Fibroblast of lung (primary cell): Measurements from ENCODE around the gene WBP4. TPM values are rescaled to one million over a fixed set of nuclear protein-coding genes. Genes with fewer than 3 reads are reported as not detected.

Experiments
- DNase-seq, 2 donors: peaks; one replicate each; pipeline versions ENCODE4 v3.0.0 to v3.0.0-alpha.2; 2010; ENCODE audit warnings: low read depth in 2 of 2
- H2AFZ ChIP-seq: 2 replicates; pipeline ENCODE4 v1.5.1; 2012; ENCODE audit warnings: low read length, control low read depth, inconsistent platforms
- H3K27ac ChIP-seq: 2 replicates; pipeline ENCODE4 v1.5.1; 2011; ENCODE audit warnings: low read length, control low read depth; ENCODE audit not compliant: insufficient read depth
- H3K27me3 ChIP-seq: 2 replicates; pipeline ENCODE4 v1.5.1; 2011; ENCODE audit warnings: mild to moderate bottlenecking, low read length; ENCODE audit not compliant: control insufficient read depth, insufficient read depth
- H3K36me3 ChIP-seq: 2 replicates; pipeline ENCODE4 v1.5.1; 2011; ENCODE audit warnings: low read length; ENCODE audit not compliant: control insufficient read depth, insufficient read depth
- H3K4me1 ChIP-seq: 2 replicates; pipeline ENCODE4 v1.5.1; 2011; ENCODE audit warnings: low read length; ENCODE audit not compliant: control insufficient read depth, insufficient read depth; ENCODE audit errors: extremely low read depth
- H3K4me2 ChIP-seq: 2 replicates; pipeline ENCODE4 v1.5.1; 2011; ENCODE audit warnings: low read length, control low read depth; ENCODE audit not compliant: insufficient read depth; ENCODE audit errors: extremely low read depth
- H3K4me3 ChIP-seq, 4 experiments: fragments of 200-600 bp in 1 of 4; sonication (generic) in 1 of 4; replicated peaks in 1 of 4; 2 replicates each; pipeline ENCODE4 v1.5.1; 2011 to 2016; ENCODE audit warnings: low read length in 4 of 4, low read depth in 3 of 4, mild to moderate bottlenecking in 3 of 4, control low read depth in 2 of 4, inconsistent platforms in 1 of 4, mixed read lengths in 1 of 4; ENCODE audit not compliant: insufficient read depth in 1 of 4; ENCODE audit errors: control extremely low read depth in 1 of 4
- H3K79me2 ChIP-seq: 2 replicates; pipeline ENCODE4 v1.5.1; 2012; ENCODE audit warnings: mild to moderate bottlenecking, low read length, inconsistent platforms; ENCODE audit not compliant: control insufficient read depth, insufficient read depth
- H3K9ac ChIP-seq: 2 replicates; pipeline ENCODE4 v1.5.1; 2011; ENCODE audit warnings: mild to moderate bottlenecking, low read length, control low read depth; ENCODE audit not compliant: insufficient read depth
- H3K9me3 ChIP-seq: 2 replicates; pipeline ENCODE4 v1.5.1; 2012; ENCODE audit warnings: low read depth, low read length; ENCODE audit not compliant: control insufficient read depth, insufficient read depth
- H4K20me1 ChIP-seq: 2 replicates; pipeline ENCODE4 v1.5.1; 2011; ENCODE audit warnings: low read length; ENCODE audit not compliant: control insufficient read depth, insufficient read depth; ENCODE audit errors: extremely low read depth
- CTCF ChIP-seq, 2 donors: IDR thresholded peaks in 1 of 2; conservative IDR thresholded peaks in 1 of 2; 1 replicate in 1 of 2; 2 replicates in 1 of 2; pipeline ENCODE4 v1.5.1; 2011 to 2012; ENCODE audit warnings: low read length in 2 of 2, control low read depth in 1 of 2, inconsistent platforms in 1 of 2, low read depth in 1 of 2, mild to moderate bottlenecking in 1 of 2
- EZH2 ChIP-seq: IDR thresholded peaks from 2 replicates; pipeline ENCODE4 v1.5.1; 2012; ENCODE audit warnings: low read length, control low read depth, mild to moderate bottlenecking; ENCODE audit errors: missing control alignments
- polyA plus RNA-seq, 2 donors: library from polyadenylated mRNA; depleted of rRNA in 1 of 2; stranded (reverse) in 1 of 2; unstranded in 1 of 2; fragments of >200 nt; gene quantifications; 2 replicates each; pipeline ENCODE4 v1.2.1, GENCODE V29; 2011 to 2012; ENCODE audit warnings: missing spikeins in 1 of 2
- total RNA-seq: library from RNA; depleted of rRNA; stranded (reverse); fragments of >200 nt; gene quantifications from 2 replicates; pipeline ENCODE4 v1.2.1, GENCODE V29; 2014

Gene WBP4
- total and polyA plus RNA-seq, 2 donors (not counting 1 experiment from before 2014, with no cell fraction given), result 13.7 to 17.7 TPM

GRCh38 chr13:41075034-41075433 is 13.7 kb downstream of the WBP4 start:
- no peak overlapping the region for H3K9ac ChIP-seq
- H4K20me1 ChIP-seq, result no peaks in the 10 kb centered on the region
- H3K4me3 ChIP-seq, result no peak overlapping the region
- H3K27ac ChIP-seq, result no peak overlapping the region
- no peaks in the 10 kb centered on the region for H3K4me1 ChIP-seq
- H3K79me2 ChIP-seq, result no peaks in the 10 kb centered on the region
- H3K9me3 ChIP-seq, result no peaks in the 10 kb centered on the region
- H3K36me3 ChIP-seq, result peaks cover 15% of the 10 kb centered on the region
- DNase-seq, result peak; percentile 9 to 69
- no peaks in the 10 kb centered on the region for H3K27me3 ChIP-seq
- peak; percentile 56 to 58 for TF ChIP-seq CTCF (conservative IDR thresholded peaks at IDR 0.05 in 1 of 2, IDR thresholded peaks at IDR 0.05 in 1 of 2; ENCODE audit: low read depth in 1 of 2, low read length in 2 of 2)
- TF ChIP-seq EZH2, result no peak
- H3K4me2 ChIP-seq, result no peak overlapping the region
- H2AFZ ChIP-seq, result no peak overlapping the region

DNA sequence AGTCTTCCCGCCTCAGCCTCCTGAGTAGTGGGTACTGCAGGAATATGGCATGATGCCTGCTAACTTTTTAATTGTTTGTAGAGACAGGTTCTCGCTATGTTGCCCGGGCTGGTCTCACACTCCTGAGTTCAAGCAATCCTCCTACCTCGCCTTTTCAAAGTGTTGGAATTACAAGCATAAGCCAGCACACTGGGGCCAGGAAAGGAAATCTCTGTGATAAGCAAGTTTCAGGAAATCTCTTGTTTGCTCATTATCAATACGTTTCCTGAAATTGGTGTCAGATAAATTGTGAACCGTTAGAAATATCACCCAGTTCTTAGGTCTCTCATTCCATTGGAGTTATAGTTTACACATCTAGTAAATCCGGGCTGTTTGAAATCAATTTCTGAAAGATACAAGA is 14.2 kb downstream of the WBP4 start:
- Histone ChIP-seq H3K9ac (no peak overlapping the region), H3K4me3 (no peak overlapping the region), H2AFZ (no peak overlapping the region), H3K36me3 (peaks cover 14% of the 10 kb centered on the region), H3K9me3 (no peaks in the 10 kb centered on the region), H4K20me1 (no peaks in the 10 kb centered on the region), H3K27ac (no peak overlapping the region), H3K79me2 (no peaks in the 10 kb centered on the region), H3K4me2 (no peak overlapping the region), H3K27me3 (no peaks in the 10 kb centered on the region), H3K4me1 (no peaks in the 10 kb centered on the region)
- TF ChIP-seq CTCF (conservative IDR thresholded peaks at IDR 0.05 in 1 of 2, IDR thresholded peaks at IDR 0.05 in 1 of 2; ENCODE audit: low read depth in 1 of 2, low read length in 2 of 2) (no peak), EZH2 (no peak)
- DNase-seq, result no peak

DNA sequence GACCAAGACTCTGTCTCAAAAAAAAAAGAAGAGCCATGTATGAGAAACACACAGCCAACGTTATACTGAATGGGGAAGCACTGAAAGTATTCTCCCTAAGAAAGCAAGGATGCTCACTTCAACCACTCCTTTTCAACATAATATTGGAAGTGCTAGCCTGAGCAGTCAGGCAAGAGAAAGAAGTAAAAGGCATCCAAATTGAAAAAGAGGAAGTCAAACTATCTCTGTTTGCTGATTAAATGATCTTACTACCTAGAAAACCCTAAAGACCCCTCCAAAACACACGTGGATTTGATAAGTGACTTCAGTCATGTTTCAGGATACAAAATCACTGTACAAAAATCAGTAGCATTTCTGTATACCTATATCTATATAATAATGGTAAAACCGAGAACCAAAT is 16.2 kb downstream of the WBP4 start:
- Histone ChIP-seq H3K36me3 (peaks cover 8% of the 10 kb centered on the region), H2AFZ (no peak overlapping the region), H3K9ac (no peak overlapping the region), H3K9me3 (no peaks in the 10 kb centered on the region), H3K27ac (no peak overlapping the region), H3K4me3 (no peak overlapping the region), H3K4me1 (no peaks in the 10 kb centered on the region), H4K20me1 (no peaks in the 10 kb centered on the region), H3K27me3 (no peaks in the 10 kb centered on the region), H3K4me2 (no peak overlapping the region), H3K79me2 (no peaks in the 10 kb centered on the region)
- TF ChIP-seq CTCF (conservative IDR thresholded peaks at IDR 0.05 in 1 of 2, IDR thresholded peaks at IDR 0.05 in 1 of 2; ENCODE audit: low read depth in 1 of 2, low read length in 2 of 2), result no peak
- no peak for TF ChIP-seq EZH2
- no peak for DNase-seq
